Measurements from ENCODE around the gene MAN1B1.

GRCh38 chr9:137113385-137114159 lies 26.8 kb downstream of the MAN1B1 start:
- TF ChIP-seq, protein P1, sequence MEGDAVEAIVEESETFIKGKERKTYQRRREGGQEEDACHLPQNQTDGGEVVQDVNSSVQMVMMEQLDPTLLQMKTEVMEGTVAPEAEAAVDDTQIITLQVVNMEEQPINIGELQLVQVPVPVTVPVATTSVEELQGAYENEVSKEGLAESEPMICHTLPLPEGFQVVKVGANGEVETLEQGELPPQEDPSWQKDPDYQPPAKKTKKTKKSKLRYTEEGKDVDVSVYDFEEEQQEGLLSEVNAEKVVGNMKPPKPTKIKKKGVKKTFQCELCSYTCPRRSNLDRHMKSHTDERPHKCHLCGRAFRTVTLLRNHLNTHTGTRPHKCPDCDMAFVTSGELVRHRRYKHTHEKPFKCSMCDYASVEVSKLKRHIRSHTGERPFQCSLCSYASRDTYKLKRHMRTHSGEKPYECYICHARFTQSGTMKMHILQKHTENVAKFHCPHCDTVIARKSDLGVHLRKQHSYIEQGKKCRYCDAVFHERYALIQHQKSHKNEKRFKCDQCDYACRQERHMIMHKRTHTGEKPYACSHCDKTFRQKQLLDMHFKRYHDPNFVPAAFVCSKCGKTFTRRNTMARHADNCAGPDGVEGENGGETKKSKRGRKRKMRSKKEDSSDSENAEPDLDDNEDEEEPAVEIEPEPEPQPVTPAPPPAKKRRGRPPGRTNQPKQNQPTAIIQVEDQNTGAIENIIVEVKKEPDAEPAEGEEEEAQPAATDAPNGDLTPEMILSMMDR (IDR thresholded peaks at IDR 0.05), result no peak
- no peak for TF ChIP-seq EZH2 (IDR thresholded peaks at IDR 0.05)
